ENCODE data around the gene ASB16.

DNA sequence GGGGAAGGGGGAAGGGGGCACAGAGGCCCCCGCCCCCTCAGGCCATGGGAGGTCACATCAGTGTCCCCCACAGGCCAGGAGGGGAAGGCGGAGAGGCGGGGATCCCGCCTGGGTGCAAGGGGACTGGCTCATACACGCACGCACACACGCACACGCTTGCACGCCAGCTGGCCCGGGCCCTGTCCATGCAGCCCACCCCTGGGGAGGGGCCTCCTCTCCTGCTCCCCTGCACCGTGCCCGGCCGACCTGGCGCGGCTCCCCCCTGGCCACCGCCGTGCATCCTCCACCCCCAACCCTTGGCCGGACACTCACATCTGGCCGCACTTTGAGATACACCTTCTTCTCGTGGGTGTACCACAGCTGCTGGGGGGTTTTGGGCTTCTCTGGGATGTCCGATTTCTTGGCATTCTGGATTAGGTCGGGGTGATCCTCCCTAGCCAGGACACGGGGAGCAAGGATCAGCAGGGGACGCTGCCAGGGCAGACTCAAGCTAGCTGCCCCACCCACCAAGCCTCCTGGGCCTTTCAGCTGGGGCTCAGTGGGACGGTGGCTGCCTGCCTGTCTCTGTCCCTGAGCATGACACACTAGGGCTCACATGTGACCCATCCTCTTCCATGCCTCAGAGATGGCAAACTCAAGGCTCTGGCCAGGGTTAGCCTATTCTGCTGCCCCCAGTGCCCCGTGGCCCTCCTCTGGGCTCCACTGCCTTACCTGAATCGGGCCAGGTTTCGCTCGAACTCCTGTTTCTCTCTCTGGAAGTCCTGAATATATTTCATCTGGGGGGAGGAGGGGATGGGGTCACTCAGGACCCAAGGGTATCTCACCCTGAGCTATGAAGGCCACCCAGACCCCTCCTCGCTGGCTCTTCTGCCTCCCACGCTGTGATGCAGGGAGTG lies 42.3 kb downstream of the ASB16 start:
- TF ChIP-seq, protein P1, sequence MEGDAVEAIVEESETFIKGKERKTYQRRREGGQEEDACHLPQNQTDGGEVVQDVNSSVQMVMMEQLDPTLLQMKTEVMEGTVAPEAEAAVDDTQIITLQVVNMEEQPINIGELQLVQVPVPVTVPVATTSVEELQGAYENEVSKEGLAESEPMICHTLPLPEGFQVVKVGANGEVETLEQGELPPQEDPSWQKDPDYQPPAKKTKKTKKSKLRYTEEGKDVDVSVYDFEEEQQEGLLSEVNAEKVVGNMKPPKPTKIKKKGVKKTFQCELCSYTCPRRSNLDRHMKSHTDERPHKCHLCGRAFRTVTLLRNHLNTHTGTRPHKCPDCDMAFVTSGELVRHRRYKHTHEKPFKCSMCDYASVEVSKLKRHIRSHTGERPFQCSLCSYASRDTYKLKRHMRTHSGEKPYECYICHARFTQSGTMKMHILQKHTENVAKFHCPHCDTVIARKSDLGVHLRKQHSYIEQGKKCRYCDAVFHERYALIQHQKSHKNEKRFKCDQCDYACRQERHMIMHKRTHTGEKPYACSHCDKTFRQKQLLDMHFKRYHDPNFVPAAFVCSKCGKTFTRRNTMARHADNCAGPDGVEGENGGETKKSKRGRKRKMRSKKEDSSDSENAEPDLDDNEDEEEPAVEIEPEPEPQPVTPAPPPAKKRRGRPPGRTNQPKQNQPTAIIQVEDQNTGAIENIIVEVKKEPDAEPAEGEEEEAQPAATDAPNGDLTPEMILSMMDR (conservative IDR thresholded peaks at IDR 0.05; ENCODE audit: low read length): no peak
- no peak for TF ChIP-seq EZH2phosphoT487 (IDR thresholded peaks at IDR 0.05; ENCODE audit: borderline replicate concordance, low read depth, low read length)
